BLaER1 treated with 17β-estradiol and CSF1 and Interleukin-3, amounts not matched to agents 10 nM and 100 nM (cell line): Measurements from ENCODE around the gene MTCL1.

Experiments
- H3K27ac ChIP-seq, 11 experiments: shearing (Covaris generic); formaldehyde crosslinking; 2 replicates each; pipeline ENCODE4 v1.8.1; 2022
- H3K27me3 ChIP-seq, 11 experiments: shearing (Covaris generic); formaldehyde crosslinking; 2 replicates each; pipeline ENCODE4 v1.8.1; 2022
- H3K36me3 ChIP-seq, 11 experiments: shearing (Covaris generic); formaldehyde crosslinking; 2 replicates each; pipeline ENCODE4 v1.8.1; 2022
- H3K4me1 ChIP-seq, 10 experiments: shearing (Covaris generic); formaldehyde crosslinking; 2 replicates each; pipeline ENCODE4 v1.8.1; 2022
- H3K4me2 ChIP-seq, 11 experiments: shearing (Covaris generic); formaldehyde crosslinking; 2 replicates each; pipeline ENCODE4 v1.8.1; 2022
- H3K4me3 ChIP-seq, 10 experiments: shearing (Covaris generic); formaldehyde crosslinking; 2 replicates each; pipeline ENCODE4 v1.8.1; 2022
- H3K9ac ChIP-seq, 11 experiments: shearing (Covaris generic); formaldehyde crosslinking; 2 replicates each; pipeline ENCODE4 v1.8.1; 2022
- H3K9me3 ChIP-seq, 11 experiments: shearing (Covaris generic); formaldehyde crosslinking; replicated peaks in 1 of 11; 2 replicates each; pipeline ENCODE4 v1.8.1; 2022
- H4K20me1 ChIP-seq, 11 experiments: shearing (Covaris generic); formaldehyde crosslinking; 2 replicates each; pipeline ENCODE4 v1.8.1; 2022
- Cebpa-rat ChIP-seq, 11 experiments: shearing (Covaris generic); IDR thresholded peaks; 2 replicates each; pipeline ENCODE4 v1.8.1; 2022

Gene MTCL1

GRCh38 chr18:8868779-8869415 is 163.5 kb downstream of the MTCL1 start:
- no peak overlapping the region for H3K27ac ChIP-seq
- H3K4me1 ChIP-seq = peaks cover 0 to 12% (median 0%) of the 10 kb centered on the region in 10 experiments; a peak in 6 of 20 replicates
- TF ChIP-seq Cebpa-rat (IDR thresholded peaks at IDR 0.05) = no peak
- peak overlapping the region in 4 of 11 experiments; percentile 2 to 24 (median 12); a peak in 2 of 22 replicates for H3K4me2 ChIP-seq
- no peak overlapping the region for H3K4me3 ChIP-seq
- no peaks in the 10 kb centered on the region for H3K27me3 ChIP-seq
- H3K9me3 ChIP-seq = peaks cover 0 to 21% (median 17%) of the 10 kb centered on the region in 11 experiments; a peak in 14 of 22 replicates
- H3K36me3 ChIP-seq = no peaks in the 10 kb centered on the region
- no peaks in the 10 kb centered on the region for H4K20me1 ChIP-seq
- no peak overlapping the region for H3K9ac ChIP-seq

- H3K27ac ChIP-seq = no peak overlapping the region
- H3K27me3 ChIP-seq = no peaks in the 10 kb centered on the region
- TF ChIP-seq Cebpa-rat (IDR thresholded peaks at IDR 0.05) = no peak
- H3K9me3 ChIP-seq = peaks cover 0 to 17% (median 13%) of the 10 kb centered on the region in 11 experiments; a peak in 14 of 22 replicates
- H3K4me2 ChIP-seq = no peak overlapping the region
- peaks cover 0 to 12% (median 0%) of the 10 kb centered on the region in 10 experiments; a peak in 6 of 20 replicates for H3K4me1 ChIP-seq
- no peak overlapping the region for H3K4me3 ChIP-seq
- H4K20me1 ChIP-seq = no peaks in the 10 kb centered on the region
- no peak overlapping the region for H3K9ac ChIP-seq
- H3K36me3 ChIP-seq = no peaks in the 10 kb centered on the region
Observed at GRCh38 chr18:8869696-8870095, 164.3 kb downstream of the MTCL1 start.

- H3K36me3 ChIP-seq = no peaks in the 10 kb centered on the region
- no peaks in the 10 kb centered on the region for H3K27me3 ChIP-seq
- H4K20me1 ChIP-seq = no peaks in the 10 kb centered on the region
- no peak overlapping the region for H3K27ac ChIP-seq
- H3K9me3 ChIP-seq = peaks cover 0 to 14% (median 5%) of the 10 kb centered on the region in 11 experiments; a peak in 8 of 22 replicates
- peaks cover 0 to 12% (median 0%) of the 10 kb centered on the region in 10 experiments; a peak in 6 of 20 replicates for H3K4me1 ChIP-seq
- no peak overlapping the region for H3K4me3 ChIP-seq
- TF ChIP-seq Cebpa-rat (IDR thresholded peaks at IDR 0.05) = no peak
- no peak overlapping the region for H3K9ac ChIP-seq
- no peak overlapping the region for H3K4me2 ChIP-seq
Observed at GRCh38 chr18:8870528-8870927, 165.2 kb downstream of the MTCL1 start.

GRCh38 chr18:8871489-8871888 is 166.1 kb downstream of the MTCL1 start:
- Histone ChIP-seq H4K20me1 (no peaks in the 10 kb centered on the region), H3K9me3 (peaks cover 0 to 5% (median 0%) of the 10 kb centered on the region in 11 experiments; a peak in 1 of 22 replicates), H3K36me3 (no peaks in the 10 kb centered on the region), H3K9ac (no peak overlapping the region), H3K4me3 (no peak overlapping the region), H3K27me3 (no peaks in the 10 kb centered on the region), H3K4me1 (peaks cover 0 to 12% (median 0%) of the 10 kb centered on the region in 10 experiments; a peak in 6 of 20 replicates), H3K27ac (no peak overlapping the region), H3K4me2 (no peak overlapping the region)
- no peak for TF ChIP-seq Cebpa-rat (IDR thresholded peaks at IDR 0.05)

GRCh38 chr18:8874872-8875271 is 169.5 kb downstream of the MTCL1 start:
- Histone ChIP-seq H3K36me3 (no peaks in the 10 kb centered on the region), H3K4me3 (no peak overlapping the region), H3K4me1 (no peaks in the 10 kb centered on the region), H3K4me2 (no peak overlapping the region), H4K20me1 (no peaks in the 10 kb centered on the region), H3K9me3 (peaks cover 0 to 5% (median 0%) of the 10 kb centered on the region in 11 experiments; a peak in 4 of 22 replicates), H3K27me3 (no peaks in the 10 kb centered on the region), H3K27ac (no peak overlapping the region), H3K9ac (no peak overlapping the region)
- TF ChIP-seq Cebpa-rat (IDR thresholded peaks at IDR 0.05) = no peak

GRCh38 chr18:8876887-8877286 is 171.5 kb downstream of the MTCL1 start:
- Histone ChIP-seq H3K36me3 (no peaks in the 10 kb centered on the region), H4K20me1 (no peaks in the 10 kb centered on the region), H3K9me3 (peaks cover 6 to 14% (median 8%) of the 10 kb centered on the region in 11 experiments), H3K27ac (no peak overlapping the region), H3K4me3 (no peak overlapping the region), H3K27me3 (no peaks in the 10 kb centered on the region), H3K4me1 (no peaks in the 10 kb centered on the region), H3K4me2 (no peak overlapping the region), H3K9ac (no peak overlapping the region)
- no peak for TF ChIP-seq Cebpa-rat (IDR thresholded peaks at IDR 0.05)

GRCh38 chr18:8881103-8881502 is 175.7 kb downstream of the MTCL1 start:
- H3K9ac ChIP-seq = no peak overlapping the region
- no peaks in the 10 kb centered on the region for H3K27me3 ChIP-seq
- no peaks in the 10 kb centered on the region for H4K20me1 ChIP-seq
- no peaks in the 10 kb centered on the region for H3K36me3 ChIP-seq
- H3K4me1 ChIP-seq = no peaks in the 10 kb centered on the region
- no peak overlapping the region for H3K4me3 ChIP-seq
- no peak overlapping the region for H3K27ac ChIP-seq
- peaks cover 30 to 45% (median 35%) of the 10 kb centered on the region in 11 experiments for H3K9me3 ChIP-seq
- TF ChIP-seq Cebpa-rat (IDR thresholded peaks at IDR 0.05) = no peak
- H3K4me2 ChIP-seq = no peak overlapping the region
